ENCODE measurements around the gene SPOCK2. TPM values are rescaled to one million over a fixed set of nuclear protein-coding genes. Genes with fewer than 3 reads are reported as not detected.

Gene SPOCK2
- polyA plus RNA-seq, 4 donors, result 163 to 179 (median 163) TPM

DNA sequence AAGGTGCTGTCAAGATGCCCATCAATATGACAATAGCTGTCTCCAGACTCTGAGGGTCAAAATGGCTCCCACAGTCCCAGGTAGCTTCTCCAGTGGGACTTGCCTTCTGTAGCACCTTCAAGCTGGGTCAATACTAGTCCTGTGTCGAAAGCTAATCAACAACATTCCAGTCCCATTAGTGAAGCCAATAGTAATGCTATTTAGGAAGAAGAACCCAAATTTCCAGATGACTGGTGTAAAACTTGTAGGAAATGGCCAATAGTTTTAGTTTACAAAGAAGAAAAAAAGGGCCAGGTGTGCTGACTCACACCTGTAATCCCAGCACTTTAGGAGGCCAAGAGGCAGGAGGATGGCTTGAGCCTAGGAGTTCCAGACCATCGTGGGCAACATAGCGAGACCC lies 2.0 kb upstream of the SPOCK2 start:
- DNase-seq (ENCODE audit: low read depth in 4 of 4, low spot score in 3 of 4), result no peak

DNA sequence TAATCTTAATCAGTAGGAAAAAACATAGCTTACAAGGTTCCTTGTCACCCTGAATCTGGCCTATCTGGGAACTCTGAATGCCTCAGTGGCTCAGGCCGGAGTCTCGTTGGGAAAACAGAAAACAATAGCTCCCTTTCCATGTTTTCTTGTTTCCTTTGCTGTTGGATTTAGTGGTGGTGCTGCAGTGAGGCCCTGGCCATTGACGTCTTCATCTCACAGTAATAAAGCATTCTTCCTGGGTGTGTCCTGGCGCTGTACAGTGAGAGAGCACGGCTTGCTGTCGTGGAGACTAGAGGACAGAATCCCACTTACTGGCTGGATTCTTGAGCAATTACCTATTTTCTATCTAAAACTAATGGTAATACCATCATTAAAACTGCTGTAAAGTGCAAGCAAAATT lies 1.3 kb upstream of the SPOCK2 start:
- no peak for DNase-seq (ENCODE audit: low read depth in 4 of 4, low spot score in 3 of 4)

DNA sequence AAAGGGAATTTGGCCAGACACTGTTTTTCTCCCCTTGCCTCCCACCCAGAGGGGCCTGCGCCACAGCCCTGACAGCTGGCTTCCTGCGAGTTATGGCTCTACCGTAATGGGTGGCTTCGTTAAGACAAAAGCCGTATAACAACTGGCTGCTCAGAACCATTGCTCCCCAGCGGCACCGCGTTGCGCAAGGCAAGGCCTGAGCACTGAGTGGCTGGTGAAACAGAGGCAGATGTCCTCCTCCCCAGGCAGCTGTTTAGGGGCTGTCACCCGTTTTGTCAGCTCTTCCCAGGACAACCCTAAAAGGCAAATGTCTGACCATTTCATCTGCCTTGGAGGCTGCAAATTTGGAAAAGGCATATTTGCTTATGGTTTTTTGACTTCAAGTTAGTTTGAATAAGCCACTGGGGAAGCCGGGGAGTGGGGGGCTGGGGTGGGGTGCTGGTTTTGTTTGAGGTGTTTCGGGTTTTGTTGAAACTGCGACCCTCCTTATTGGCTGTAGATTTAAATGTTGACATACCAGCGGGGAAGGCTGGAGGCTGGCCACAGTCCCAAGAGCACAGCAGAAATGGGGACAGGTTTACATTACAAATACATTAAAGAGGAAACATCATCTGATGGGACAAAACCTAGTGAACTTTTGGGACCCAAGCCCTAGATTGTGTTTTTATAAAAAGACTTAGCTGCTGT lies 681 bp upstream of the SPOCK2 start:
- DNase-seq (ENCODE audit: low read depth in 4 of 4, low spot score in 3 of 4), result no peak

DNA sequence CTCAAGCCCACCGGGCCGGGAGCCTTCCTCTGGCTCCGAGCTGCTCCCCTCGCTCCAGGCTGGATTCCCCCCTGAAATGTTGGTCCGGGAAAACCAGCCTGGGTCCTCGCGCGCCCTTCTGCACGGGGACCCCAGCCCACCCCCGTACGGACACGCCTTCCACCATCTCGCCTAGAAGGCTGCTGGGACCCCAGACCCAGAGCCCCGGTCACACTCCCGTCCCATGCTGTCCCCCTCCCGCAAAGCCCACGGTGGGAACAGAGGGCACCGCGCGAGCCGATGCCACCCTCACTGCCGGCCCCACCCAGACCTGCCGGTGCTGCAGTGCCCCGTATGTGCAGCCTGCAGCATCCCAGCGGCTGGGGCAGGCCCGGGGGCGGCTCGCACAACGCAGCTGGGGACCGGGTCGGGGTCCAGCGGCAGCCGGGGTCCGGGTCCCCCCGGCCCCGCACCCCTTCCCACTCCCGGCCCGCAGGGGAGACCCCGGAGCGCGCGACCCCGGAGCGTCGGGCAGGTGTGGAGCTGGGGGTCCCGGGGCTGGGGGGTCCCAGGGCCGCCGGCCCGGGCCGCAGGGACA lies 871 bp downstream of the SPOCK2 start:
- DNase-seq (ENCODE audit: low read depth in 4 of 4, low spot score in 3 of 4), result no peak

DNA sequence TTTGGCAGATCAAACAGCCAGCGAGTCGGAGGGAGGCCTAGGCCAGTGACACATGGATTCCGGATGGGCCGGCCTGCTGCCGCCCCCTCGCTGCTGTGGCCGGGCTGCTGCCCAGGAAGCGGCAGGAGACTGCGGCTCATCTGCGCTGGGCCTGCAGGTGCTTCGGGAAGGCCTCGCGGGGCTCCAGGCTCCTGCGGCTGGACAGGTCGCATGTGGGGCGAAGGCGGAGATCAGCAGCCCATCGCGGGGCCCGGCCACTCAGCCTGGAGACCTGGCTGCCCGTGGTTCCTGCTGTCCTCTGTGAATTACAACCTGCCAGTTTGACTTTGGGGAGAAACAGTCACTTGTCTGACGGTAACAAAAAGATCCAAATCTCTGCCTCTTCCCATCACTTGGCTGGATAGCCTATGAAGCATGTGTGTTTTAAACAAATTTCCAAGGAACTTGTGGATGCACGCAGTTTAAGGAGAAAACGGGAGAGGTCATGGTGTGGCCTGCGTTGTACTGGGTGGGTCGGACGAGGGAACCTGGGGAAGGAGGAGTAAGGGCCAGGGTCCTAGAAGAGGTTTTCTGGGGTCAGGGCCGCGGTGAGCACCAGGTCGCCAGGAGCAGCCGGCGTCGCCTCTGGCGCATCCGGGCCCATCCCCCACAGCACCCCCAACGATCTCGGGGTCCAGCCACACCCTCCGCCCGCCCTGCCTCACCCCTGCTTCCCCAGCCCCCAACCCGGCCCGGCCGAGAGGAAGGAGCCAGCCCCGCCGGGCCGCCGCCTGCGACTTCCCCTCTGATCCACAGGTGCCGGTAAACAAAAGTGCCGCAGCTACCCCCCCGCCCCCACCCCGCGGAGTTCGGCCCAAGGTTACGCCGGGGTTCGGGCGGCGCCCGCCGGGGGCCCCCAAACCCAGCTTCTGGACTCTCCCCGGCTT lies 1.6 kb downstream of the SPOCK2 start:
- no peak for DNase-seq (ENCODE audit: low read depth in 4 of 4, low spot score in 3 of 4)

DNA sequence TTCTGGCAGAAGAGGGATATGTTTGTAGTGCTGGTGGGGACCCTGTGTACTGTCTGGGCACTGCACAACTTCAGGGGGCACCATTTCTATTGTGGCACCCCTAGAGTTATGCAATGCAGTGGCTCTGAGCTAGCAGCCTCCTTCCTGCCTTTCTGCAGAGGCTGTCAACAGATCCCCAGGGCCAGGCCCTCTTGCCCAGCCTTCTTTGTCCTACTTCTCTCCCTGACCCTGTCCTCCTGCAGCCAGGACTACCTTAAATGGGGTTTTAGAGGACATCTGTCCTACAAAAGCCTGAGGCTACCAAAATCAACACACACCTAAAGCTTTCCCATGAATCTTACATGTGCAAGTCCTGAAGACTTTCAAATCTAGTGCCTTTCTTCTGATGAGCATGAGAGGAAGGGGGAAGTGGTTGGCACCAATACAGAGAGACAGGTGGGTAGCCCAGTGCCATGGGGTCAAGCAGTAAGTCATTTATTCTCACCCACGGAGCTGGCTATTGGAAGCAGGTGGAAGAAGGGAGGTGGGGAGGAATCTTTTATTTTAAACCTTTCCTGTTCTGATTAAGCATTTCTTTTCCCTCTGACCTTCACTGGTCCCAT lies 2.4 kb downstream of the SPOCK2 start:
- no peak for DNase-seq (ENCODE audit: low read depth in 4 of 4, low spot score in 3 of 4)

DNA sequence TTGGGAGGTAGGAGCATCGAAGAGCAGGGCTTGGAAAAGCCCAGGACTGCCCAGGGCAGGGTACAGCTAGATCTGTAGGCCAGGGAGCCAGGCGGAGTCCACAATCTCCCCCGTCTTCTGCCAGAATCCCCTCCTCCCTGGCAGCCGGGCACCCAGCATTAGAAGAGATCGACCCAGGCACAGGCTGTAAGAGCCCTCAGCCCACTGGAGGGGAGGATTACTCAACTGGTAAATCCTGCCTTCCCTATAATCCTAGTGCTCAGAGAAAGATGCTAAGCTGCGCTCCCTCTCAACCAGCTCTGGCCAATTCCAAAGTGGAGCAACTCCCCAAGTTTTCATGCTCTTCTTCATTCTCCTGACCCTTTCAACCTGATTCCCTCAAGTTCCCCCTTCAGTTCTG lies 3.2 kb downstream of the SPOCK2 start:
- DNase-seq (ENCODE audit: low read depth in 4 of 4, low spot score in 3 of 4), result no peak

DNA sequence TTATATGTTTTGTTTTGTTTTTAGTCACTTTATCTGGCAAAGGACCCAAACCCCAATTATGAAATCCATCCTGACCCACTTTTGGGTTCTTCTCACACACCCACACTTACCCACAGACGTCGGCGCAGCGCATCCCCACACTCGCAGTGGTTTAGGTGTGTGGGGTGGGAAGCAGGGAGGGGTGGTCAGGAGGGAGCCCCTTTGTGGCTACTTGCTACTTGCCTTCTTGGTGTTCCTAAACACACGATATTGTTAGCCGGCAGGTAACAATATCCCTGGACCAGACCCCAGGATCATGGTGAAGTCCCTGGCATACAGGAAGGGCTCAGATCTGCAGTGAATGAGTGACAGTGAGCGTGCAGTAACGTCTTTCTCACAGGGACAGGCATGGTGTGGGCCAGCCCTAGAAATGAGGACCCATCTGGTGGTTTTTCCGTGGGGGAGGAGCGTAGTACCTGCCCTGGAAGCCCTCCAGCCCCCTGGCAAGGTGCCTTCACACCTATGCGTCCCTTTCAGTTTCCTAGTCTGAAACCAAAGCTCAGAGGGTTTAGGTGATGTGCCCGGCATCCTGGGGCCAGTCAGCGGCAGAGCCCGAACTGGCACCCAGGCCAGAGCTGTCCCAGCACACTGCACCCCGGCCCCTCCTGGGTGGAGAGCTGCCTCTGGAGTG lies 4.4 kb downstream of the SPOCK2 start:
- no peak for DNase-seq (ENCODE audit: low read depth in 4 of 4, low spot score in 3 of 4)

DNA sequence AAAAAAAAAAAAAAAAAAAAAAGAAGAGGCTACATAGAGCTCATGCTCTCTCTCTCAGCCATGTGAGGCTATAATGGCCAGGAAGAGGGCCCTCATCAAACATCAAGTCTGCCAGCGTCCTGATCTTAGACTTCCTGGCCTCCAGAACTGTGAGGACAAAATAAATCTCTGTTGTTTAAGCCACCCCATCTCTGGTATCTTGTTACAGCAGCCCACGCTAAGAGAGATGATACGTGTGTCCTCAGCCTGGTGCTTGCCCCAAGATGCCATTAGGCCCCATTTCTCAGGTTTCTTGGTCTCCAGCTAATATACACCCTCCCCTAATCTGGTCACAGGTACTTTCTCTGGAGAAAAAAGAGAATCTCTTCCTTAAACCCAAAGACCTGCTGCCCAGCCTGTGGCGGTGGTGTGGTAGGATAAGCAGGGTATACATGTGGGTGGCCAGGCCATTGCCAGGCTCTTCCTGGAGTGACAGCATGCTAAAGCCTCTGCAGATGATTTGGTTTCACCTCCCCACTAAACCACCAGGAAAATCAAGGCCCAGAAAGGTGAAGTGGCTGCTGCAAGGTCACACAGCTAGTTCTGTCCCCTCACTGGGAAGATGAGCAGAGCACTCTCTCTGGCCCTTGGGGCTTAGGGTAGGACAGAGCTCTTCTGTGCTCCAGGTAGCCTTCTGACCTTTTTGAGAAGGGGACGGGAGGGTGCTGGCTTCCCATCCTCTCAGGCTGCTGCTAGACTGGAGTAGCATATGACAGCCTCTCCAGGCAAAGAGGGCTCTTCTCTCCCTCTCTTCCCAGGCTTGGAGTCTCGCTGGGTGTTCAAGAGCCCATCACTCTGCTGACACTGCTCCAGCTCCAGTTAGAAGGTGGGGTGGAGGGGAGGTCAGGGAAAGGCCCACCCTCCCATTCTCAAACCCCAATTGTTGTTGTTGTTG lies 5.2 kb downstream of the SPOCK2 start:
- no peak for DNase-seq (ENCODE audit: low read depth in 4 of 4, low spot score in 3 of 4)

DNA sequence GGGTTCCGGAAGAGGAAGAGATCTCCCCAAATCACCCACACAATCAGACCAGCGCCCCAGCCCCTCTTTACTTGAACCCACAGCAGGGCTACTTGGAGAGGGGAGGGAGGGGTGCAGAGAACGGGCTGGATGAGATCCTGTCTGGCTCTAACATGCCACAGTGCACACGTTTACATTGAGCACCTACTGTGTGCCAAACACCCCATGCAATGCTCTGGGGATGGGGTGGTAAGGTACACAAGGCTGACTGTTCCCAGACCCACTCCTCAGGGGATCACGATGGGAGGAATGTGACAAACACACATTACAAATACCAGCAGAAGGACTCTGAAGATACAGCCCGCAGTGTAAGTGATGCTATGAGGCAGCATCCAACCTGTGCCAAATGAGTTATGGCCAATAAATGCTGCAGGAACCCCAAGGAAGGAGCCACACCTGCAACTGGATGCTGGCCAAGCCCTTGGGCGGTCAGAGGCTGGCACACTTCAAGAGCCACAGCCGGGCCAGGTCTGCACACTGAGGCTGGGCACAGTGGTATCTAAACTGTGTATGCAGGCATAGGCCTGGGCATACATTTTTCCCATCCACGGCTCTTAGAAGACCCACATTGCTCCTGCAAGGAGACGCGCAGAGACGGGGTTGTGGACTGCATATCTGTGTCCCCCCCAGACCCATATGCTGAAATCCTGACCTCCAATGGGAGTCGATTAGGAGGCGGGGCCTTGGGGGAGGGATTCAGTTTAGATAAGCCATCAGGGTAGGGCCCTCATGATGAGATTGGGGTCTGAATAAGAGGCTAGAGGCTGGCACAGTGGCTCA lies 6.4 kb downstream of the SPOCK2 start:
- no peak for DNase-seq (ENCODE audit: low read depth in 4 of 4, low spot score in 3 of 4)

DNA sequence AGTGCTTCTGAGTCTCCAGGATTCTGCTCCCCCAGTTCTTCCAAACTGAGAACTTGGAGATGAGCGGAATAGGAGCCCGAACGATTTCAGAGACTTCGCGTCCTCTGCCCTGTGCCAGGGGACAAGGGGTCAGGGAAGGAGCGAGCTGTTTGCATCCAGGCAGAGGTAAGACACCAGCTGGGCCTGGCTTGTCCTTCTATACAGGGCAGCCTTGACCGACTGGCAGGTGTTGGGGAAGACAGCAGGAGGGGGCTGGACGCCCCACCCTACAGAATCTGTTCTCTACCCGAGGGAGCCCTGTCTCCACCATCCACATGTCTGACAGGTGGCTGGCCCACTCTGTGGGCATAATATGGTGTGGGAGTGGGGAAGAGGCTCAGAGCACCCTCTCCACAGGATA lies 7.1 kb downstream of the SPOCK2 start:
- DNase-seq (ENCODE audit: low read depth in 4 of 4, low spot score in 3 of 4), result no peak

DNA sequence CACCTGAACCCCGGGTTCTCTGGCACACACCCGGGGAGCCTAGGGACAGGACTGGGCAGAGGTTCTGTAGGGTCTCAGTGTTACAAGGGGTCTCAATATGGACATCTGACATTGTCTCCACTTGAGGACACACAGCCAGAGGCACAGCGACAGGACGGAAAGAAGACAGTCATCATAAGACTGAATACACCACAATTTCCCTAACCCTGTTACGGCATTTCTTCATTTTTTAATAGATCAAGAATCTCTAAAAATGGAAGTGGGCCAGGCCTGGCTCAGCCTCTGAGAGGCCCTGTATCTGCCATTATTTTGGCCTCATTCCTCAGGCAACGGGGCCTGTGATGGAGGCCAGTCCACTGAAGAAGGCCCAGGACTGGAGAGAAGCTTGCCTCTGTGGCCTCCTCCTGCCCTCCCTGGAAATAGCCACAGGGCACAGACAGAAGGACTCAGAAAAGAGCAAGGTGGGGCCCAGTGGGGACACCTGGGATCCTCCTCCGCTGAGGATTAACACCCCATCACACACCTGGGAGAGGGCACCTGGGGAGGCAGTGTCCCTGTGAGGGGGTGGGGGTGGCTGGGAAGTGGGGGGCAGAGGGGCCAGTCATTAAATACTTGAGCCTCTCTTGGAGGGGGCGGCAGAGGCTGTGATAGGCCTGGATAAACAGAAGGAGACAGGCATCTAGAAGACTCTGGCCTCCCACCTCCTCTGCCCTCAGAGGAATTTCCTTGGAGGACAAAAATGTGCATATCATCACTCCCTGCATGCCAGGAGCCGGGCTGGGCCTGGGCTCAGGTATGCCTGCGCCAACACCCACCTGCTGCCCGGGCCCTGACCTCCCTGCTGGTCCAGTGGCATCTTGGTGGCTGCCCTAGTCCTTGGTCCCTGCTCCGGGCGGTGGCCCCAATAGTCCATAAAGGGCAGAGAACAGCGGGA lies 8.0 kb downstream of the SPOCK2 start:
- no peak for DNase-seq (ENCODE audit: low read depth in 4 of 4, low spot score in 3 of 4)

DNA sequence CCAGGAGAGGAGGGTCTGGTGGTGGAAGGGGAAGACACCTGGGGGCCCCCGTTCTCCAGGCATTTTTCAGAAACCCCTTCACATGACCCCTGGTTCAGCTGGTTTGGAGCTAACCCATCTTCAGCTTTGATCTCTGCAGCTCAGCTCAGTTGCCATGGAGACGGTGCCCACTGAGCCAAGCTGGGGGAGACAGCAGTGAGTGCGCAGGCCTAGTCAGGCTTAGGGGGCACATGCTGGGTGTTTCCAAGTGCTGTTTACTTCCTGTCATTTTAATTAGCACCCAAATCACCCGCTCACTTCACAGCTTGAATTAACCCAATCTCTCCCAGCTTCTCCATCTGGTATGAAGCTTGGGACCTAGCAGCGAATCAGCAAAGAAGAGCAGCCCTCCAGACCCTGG lies 9.0 kb downstream of the SPOCK2 start:
- no peak for DNase-seq (ENCODE audit: low read depth in 4 of 4, low spot score in 3 of 4)

DNA sequence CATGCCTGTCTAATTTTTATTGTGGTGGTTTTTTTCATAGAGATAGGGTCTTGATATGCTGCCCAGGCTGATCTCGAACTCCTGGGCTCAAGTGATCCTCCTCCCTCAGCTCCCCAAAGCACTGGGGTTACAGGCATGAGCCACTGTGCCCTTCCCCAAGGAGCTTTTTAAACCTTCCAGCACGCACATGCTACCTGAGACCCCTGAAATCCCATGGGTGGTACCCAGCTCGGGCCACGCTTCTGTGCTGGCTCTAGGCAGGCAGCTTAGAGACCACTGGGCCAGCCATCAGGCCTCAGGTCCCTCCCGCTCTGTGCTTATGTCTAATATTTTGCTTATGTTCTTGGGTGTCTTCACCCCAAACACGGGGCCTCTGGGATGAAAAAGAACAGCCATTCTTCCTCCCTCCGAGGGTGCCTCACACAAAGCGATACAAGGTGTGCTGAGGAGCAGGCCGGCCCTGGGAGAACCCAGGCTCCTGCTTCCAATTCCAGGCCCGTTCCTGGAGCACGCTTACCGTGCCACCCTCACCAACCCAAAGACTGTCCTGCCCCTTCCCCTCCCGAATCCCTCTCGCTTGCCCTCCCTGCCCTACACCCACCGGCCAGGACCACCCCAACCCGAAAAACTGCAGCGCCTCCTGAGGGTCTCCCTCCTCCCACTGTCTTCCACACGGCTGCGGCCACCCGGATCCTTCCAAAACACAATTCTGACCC lies 10.9 kb downstream of the SPOCK2 start:
- no peak for DNase-seq (ENCODE audit: low read depth in 4 of 4, low spot score in 3 of 4)

DNA sequence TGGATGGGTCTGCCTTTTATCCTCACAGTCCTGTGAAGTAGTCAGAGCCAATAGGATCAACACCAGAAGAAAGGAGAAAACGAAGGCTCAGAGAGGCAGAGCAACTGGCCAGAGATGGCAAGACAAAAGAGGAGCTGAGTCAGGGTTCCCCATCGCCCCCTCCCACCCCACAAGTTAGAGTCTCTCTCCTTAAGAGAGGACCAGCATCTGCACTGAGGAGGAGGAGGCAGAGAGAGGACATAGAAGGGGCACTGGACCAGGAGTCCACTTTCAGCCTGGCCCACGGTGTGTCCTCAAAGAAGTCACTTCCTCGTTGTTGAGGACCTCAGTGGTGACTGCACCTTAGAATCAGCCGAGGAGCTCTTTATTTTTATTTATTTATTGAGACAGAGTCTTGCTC lies 11.6 kb downstream of the SPOCK2 start:
- DNase-seq (ENCODE audit: low read depth in 4 of 4, low spot score in 3 of 4), result no peak

DNA sequence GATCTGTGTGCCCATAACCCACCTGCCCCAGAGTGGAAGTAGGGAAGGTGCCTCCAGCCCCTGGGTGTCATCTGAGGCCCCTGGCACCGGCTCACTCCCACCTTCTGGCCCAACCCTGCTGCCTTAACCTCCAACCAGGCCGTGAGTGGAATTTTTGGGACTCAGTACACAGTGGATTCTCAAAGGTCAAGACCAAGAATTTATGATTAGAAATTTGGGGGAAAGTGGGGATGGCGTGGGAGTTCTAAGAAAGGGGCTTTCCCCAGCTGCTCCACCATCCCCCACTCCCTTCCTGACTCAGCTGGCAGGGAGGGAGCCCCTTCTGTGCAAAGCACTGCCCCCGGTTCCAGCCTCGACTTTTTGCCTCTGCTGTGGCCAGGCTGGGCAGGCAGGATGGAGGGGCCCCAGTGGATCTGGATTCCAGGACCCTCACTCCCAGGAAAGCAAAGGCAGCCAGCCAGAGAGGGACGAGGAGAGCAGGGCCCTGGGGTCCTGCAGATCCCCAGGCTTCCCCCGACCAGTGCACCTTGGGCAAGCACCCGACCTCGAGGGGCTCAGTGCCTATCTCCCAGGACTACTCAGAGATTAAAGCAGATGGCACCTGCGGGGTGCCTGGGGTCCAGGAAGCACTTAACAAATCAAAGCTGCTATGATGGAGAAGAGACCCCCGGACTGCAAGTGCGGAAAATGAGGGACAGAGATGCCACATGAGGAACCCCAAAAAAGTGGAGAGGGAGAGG lies 12.8 kb downstream of the SPOCK2 start:
- no peak for DNase-seq (ENCODE audit: low read depth in 4 of 4, low spot score in 3 of 4)

Data from right renal pelvis (tissue), 4 donors.